ENCODE results near the gene CLC. TPM values are rescaled to one million over a fixed set of nuclear protein-coding genes. Genes with fewer than 3 reads are reported as not detected.

The CLC gene
- total RNA-seq, 1 donor from 2014 or later = not detected

GRCh38 chr19:39752795-39753194, 15.0 kb upstream of the CLC start:
- H3K4me2 ChIP-seq (ENCODE audit: low read length) = no peak overlapping the region
- Mint-ChIP-seq H3K27me3 (ENCODE audit: low read depth, unreplicated experiment) (peaks cover 21% of the 10 kb centered on the region), H3K9me3 (ENCODE audit: unreplicated experiment) (peaks cover 2% of the 10 kb centered on the region), H3K36me3 (ENCODE audit: low read depth, unreplicated experiment) (no peaks in the 10 kb centered on the region), H3K27ac (ENCODE audit: unreplicated experiment) (no peak overlapping the region), H3K4me1 (ENCODE audit: low read depth, unreplicated experiment) (no peaks in the 10 kb centered on the region), H3K4me3 (ENCODE audit: unreplicated experiment) (no peak overlapping the region)
- FAIRE-seq (no peak), DNase-seq (ENCODE audit: low read depth) (no peak)
- H3K27ac ChIP-seq (ENCODE audit: low read depth, low read length) = no peak overlapping the region
- H3K9ac ChIP-seq (ENCODE audit: low read length) = no peak overlapping the region
- no peaks in the 10 kb centered on the region for H4K20me1 ChIP-seq (ENCODE audit: insufficient read depth, low read length)
- no peaks in the 10 kb centered on the region for H3K4me1 ChIP-seq (ENCODE audit: insufficient read depth, low read length)
- no peak for TF ChIP-seq EZH2 (IDR thresholded peaks at IDR 0.05; ENCODE audit: insufficient read depth, low read length)
- TF ChIP-seq CTCF (IDR thresholded peaks at IDR 0.05; ENCODE audit: insufficient read depth, low read depth, low read length) = no peak
- H3K27me3 ChIP-seq (ENCODE audit: insufficient read depth, low read length) = no peaks in the 10 kb centered on the region
- H3K79me2 ChIP-seq (ENCODE audit: insufficient read depth, low read length) = no peaks in the 10 kb centered on the region
- H3K9me3 ChIP-seq (ENCODE audit: insufficient read depth, low read depth, low read length) = no peaks in the 10 kb centered on the region
- H3K4me3 ChIP-seq (ENCODE audit: insufficient read depth, low read depth, low read length) = no peak overlapping the region
- no peak overlapping the region for H2AFZ ChIP-seq (ENCODE audit: low read depth, low read length)
- no peaks in the 10 kb centered on the region for H3K36me3 ChIP-seq (ENCODE audit: insufficient read depth, low read length)

GRCh38 chr19:39752390-39752789, 14.6 kb upstream of the CLC start:
- H3K4me1 Mint-ChIP-seq (ENCODE audit: low read depth, unreplicated experiment) = no peaks in the 10 kb centered on the region
- H3K4me3 Mint-ChIP-seq (ENCODE audit: unreplicated experiment) = no peak overlapping the region
- no peaks in the 10 kb centered on the region for H3K36me3 ChIP-seq (ENCODE audit: insufficient read depth, low read length)
- no peak overlapping the region for H3K27ac Mint-ChIP-seq (ENCODE audit: unreplicated experiment)
- H2AFZ ChIP-seq (ENCODE audit: low read depth, low read length) = no peak overlapping the region
- no peak overlapping the region for H3K9ac ChIP-seq (ENCODE audit: low read length)
- H3K27me3 ChIP-seq (ENCODE audit: insufficient read depth, low read length) = no peaks in the 10 kb centered on the region
- no peaks in the 10 kb centered on the region for H4K20me1 ChIP-seq (ENCODE audit: insufficient read depth, low read length)
- DNase-seq (ENCODE audit: low read depth) (no peak), FAIRE-seq (no peak)
- no peak for TF ChIP-seq EZH2 (IDR thresholded peaks at IDR 0.05; ENCODE audit: insufficient read depth, low read length)
- no peak for TF ChIP-seq CTCF (IDR thresholded peaks at IDR 0.05; ENCODE audit: insufficient read depth, low read depth, low read length)
- H3K27ac ChIP-seq (ENCODE audit: low read depth, low read length) = no peak overlapping the region
- H3K9me3 ChIP-seq (ENCODE audit: insufficient read depth, low read depth, low read length) = no peaks in the 10 kb centered on the region
- no peaks in the 10 kb centered on the region for H3K36me3 Mint-ChIP-seq (ENCODE audit: low read depth, unreplicated experiment)
- H3K4me1 ChIP-seq (ENCODE audit: insufficient read depth, low read length) = no peaks in the 10 kb centered on the region
- H3K79me2 ChIP-seq (ENCODE audit: insufficient read depth, low read length) = no peaks in the 10 kb centered on the region
- no peak overlapping the region for H3K4me2 ChIP-seq (ENCODE audit: low read length)
- peaks cover 2% of the 10 kb centered on the region for H3K9me3 Mint-ChIP-seq (ENCODE audit: unreplicated experiment)
- no peak overlapping the region for H3K4me3 ChIP-seq (ENCODE audit: insufficient read depth, low read depth, low read length)
- peaks cover 19% of the 10 kb centered on the region for H3K27me3 Mint-ChIP-seq (ENCODE audit: low read depth, unreplicated experiment)

- Mint-ChIP-seq H3K27me3 (ENCODE audit: low read depth, unreplicated experiment) (peaks cover 23% of the 10 kb centered on the region), H3K27ac (ENCODE audit: unreplicated experiment) (no peak overlapping the region), H3K4me1 (ENCODE audit: low read depth, unreplicated experiment) (no peaks in the 10 kb centered on the region), H3K4me3 (ENCODE audit: unreplicated experiment) (no peak overlapping the region), H3K9me3 (ENCODE audit: unreplicated experiment) (peaks cover 2% of the 10 kb centered on the region), H3K36me3 (ENCODE audit: low read depth, unreplicated experiment) (no peaks in the 10 kb centered on the region)
- H3K36me3 ChIP-seq (ENCODE audit: insufficient read depth, low read length) = no peaks in the 10 kb centered on the region
- no peaks in the 10 kb centered on the region for H4K20me1 ChIP-seq (ENCODE audit: insufficient read depth, low read length)
- DNase-seq (ENCODE audit: low read depth) = no peak
- no peak overlapping the region for H3K9ac ChIP-seq (ENCODE audit: low read length)
- H3K27ac ChIP-seq (ENCODE audit: low read depth, low read length) = no peak overlapping the region
- H3K9me3 ChIP-seq (ENCODE audit: insufficient read depth, low read depth, low read length) = no peaks in the 10 kb centered on the region
- no peak overlapping the region for H2AFZ ChIP-seq (ENCODE audit: low read depth, low read length)
- no peak overlapping the region for H3K4me3 ChIP-seq (ENCODE audit: insufficient read depth, low read depth, low read length)
- no peaks in the 10 kb centered on the region for H3K79me2 ChIP-seq (ENCODE audit: insufficient read depth, low read length)
- H3K4me1 ChIP-seq (ENCODE audit: insufficient read depth, low read length) = no peaks in the 10 kb centered on the region
- no peak for FAIRE-seq
- H3K4me2 ChIP-seq (ENCODE audit: low read length) = no peak overlapping the region
- no peaks in the 10 kb centered on the region for H3K27me3 ChIP-seq (ENCODE audit: insufficient read depth, low read length)
- no peak for TF ChIP-seq EZH2 (IDR thresholded peaks at IDR 0.05; ENCODE audit: insufficient read depth, low read length)
- TF ChIP-seq CTCF (IDR thresholded peaks at IDR 0.05; ENCODE audit: insufficient read depth, low read depth, low read length) = no peak
These were observed 12.2 kb upstream of the CLC start for GRCh38 chr19:39749981-39750380.

Data from astrocyte (in vitro differentiated cells and primary cell).